GM18511 (cell line): Measurements from ENCODE around the gene DSPP.
"Not testable (repeated sequence)": the region's sequence is repeated elsewhere in the genome, so short reads cannot be mapped to it uniquely, and the experiment has no call there.

Source experiments
- ATAC-seq: cut with Tn5 transposase; IDR thresholded peaks from one replicate; pipeline ENCODE4 v1.9.1; 2021; ENCODE audit warnings: mild to moderate bottlenecking, moderate library complexity; ENCODE audit not compliant: unreplicated experiment

DSPP gene

DNA sequence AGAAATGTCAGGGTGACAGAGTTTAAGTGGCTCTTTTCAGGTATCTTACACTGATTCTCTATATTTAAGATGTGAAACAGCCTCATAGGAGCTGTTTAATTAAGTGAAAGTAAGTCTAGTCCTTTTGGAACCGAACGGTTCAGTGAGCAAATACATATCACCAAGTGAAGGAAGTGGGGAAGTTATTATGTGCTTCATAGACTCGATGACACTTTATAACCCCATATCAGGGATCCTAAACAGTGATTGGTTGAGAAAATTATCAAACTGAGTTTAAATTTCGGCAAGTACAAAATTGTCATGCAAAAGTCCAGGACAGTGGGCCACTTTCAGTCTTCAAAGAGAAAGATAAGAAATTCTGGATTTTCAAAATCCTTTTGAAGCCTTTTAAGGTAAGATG lies at the start of gene DSPP:
Gene DSPP (plus strand): TSS at position 301 of the 400 bp plus-strand sequence. CDS start 2,380 bp downstream, outside the sequence.
- ATAC-seq: no peak

- ATAC-seq: peak; percentile 100
Measured at GRCh38 chr4:87559090-87559837, 49.1 kb upstream of the DSPP start.

- ATAC-seq: no peak
Measured at GRCh38 chr4:87560802-87561201, 47.5 kb upstream of the DSPP start.

GRCh38 chr4:87565746-87566145 lies 42.6 kb upstream of the DSPP start:
- no peak for ATAC-seq

DNA sequence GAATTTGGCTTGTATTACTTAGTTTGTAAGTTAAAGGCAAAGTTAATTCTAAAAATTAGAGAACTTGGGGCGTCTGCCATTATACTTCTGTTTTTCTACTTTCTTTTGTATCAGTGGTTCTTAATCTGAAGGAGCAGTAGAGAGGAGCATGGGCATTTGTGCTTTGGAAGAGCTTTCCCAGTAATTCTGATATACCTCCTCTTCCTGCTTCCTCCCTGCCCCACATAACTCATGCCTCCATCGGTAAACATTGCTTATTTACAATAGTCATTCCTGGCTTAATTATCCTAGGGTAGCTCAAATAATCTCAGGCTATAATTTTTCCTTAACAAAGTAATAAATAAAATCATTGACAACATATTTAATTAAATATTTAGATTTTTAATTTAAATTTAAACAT lies 42.1 kb upstream of the DSPP start:
- no peak for ATAC-seq

- ATAC-seq: no peak
Measured at GRCh38 chr4:87567191-87567590, 41.1 kb upstream of the DSPP start.

GRCh38 chr4:87570290-87570805 lies 38.0 kb upstream of the DSPP start:
- no peak for ATAC-seq

- ATAC-seq: not testable (repeated sequence)
Measured at GRCh38 chr4:87574376-87574775, 34.0 kb upstream of the DSPP start.

DNA sequence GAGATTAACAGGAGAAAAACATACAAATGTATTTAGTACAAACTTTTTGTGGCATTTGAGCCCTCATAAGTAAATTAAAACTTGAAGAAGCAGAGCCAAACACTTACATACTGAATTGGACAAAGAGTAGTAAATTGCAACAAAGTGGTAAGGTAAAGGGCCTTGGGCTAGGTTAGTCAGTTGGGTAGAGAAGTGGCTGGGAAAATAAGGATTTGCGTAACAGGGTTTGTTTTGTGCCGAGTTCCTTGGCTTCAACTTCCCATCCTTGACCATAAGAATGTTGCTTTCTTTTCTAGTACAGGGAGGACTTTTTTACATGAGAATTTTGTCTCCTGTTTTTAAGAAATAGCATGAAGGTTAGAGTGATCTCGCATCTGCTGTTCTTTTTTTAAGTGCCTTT lies 33.3 kb upstream of the DSPP start:
- no peak for ATAC-seq

DNA sequence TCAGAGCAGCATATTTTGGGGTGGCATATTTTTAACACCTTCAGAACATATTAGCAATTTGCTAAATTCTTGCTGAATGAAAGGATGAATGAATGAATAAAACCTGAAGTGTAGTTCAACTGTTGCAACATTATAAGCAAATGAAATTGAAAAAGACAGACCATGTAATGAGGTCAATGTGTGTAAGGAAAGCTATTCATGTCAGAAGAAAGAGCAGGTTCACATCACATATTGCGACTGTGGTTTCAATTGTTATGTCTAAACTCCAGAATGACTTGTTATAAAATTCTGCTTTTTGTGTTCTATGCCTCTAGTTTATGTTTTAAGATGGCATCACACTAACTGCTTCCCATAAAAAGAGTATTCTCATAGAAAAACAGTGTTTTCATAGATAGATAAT lies 32.9 kb upstream of the DSPP start:
- no peak for ATAC-seq

DNA sequence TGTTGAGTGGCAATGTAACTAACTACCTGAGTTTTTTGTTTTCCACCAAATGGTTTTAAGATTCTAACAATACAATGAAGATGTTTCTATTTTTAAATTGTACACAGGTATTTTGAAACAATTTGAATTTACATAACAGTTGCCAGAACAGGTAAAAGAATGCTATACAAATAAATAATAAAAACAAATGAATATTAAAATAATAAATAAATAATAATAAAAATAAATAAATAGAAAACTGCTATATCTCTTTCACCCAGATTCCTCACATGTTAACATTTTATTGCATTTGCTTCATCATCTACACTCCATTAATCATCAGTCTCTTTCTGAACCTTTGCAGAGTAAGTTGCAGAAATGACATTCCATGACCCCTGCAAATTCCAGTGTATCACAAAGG lies 32.3 kb upstream of the DSPP start:
- no peak for ATAC-seq

- no peak for ATAC-seq
Measured at GRCh38 chr4:87579478-87579877, 28.9 kb upstream of the DSPP start.

GRCh38 chr4:87580057-87580456 lies 28.3 kb upstream of the DSPP start:
- ATAC-seq: no peak

GRCh38 chr4:87584222-87584908 lies 24.0 kb upstream of the DSPP start:
- no peak for ATAC-seq

DNA sequence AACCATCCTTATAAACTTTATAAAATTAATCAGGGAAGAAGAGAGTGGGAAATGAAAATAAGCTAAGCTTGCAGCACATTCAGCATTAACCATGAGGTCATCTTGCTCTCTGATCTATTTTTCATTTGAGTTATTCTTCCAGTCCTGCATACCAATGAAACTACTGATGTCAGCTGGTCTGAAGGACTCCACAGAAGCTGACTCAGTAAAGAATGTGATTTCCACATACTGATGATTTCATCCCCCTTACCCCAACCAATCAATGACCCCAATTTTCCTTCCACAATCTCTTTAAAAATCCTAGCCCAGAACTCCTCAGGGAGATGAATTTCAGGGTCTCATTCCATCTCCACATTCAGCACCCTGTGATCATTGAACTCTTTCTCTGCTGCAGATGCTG lies 18.8 kb upstream of the DSPP start:
- no peak for ATAC-seq

- no peak for ATAC-seq
Measured at GRCh38 chr4:87592124-87592523, 16.2 kb upstream of the DSPP start.

DNA sequence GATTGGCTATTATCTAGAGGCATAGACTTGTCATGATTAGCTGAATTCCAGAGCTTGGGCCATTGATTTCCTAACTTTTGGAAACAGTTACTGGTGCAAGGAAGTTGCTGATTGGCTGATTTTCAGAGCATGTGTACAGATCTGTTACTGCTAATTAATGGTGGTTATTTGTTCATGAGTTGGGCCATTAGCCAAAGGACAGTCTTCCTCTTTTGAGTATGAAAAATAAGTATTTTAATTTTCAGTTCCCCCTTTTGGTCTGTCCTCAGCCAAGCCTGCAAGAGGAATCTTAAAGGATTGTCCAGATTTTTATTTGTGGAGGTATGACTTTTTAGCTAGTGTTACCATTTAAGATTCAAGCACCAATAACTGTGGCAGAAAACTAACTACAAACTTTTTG lies 7.0 kb upstream of the DSPP start:
- ATAC-seq: no peak

GRCh38 chr4:87614292-87614890 lies 6.1 kb downstream of the DSPP start:
- ATAC-seq: no peak

DNA sequence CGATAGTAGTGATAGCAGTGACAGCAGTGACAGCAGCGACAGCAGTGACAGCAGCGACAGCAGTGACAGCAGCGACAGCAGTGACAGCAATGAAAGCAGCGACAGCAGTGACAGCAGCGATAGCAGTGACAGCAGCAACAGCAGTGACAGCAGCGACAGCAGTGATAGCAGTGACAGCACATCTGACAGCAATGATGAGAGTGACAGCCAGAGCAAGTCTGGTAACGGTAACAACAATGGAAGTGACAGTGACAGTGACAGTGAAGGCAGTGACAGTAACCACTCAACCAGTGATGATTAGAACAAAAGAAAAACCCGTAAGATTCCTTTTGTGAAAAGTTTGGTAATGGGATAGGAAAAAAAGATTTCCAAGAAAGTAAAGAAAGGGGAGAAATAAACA lies 7.9 kb downstream of the DSPP start:
- ATAC-seq: no peak

- ATAC-seq: no peak
Measured at GRCh38 chr4:87620086-87620485, 11.8 kb downstream of the DSPP start.

- ATAC-seq: no peak
Measured at GRCh38 chr4:87620491-87620890, 12.2 kb downstream of the DSPP start.

DNA sequence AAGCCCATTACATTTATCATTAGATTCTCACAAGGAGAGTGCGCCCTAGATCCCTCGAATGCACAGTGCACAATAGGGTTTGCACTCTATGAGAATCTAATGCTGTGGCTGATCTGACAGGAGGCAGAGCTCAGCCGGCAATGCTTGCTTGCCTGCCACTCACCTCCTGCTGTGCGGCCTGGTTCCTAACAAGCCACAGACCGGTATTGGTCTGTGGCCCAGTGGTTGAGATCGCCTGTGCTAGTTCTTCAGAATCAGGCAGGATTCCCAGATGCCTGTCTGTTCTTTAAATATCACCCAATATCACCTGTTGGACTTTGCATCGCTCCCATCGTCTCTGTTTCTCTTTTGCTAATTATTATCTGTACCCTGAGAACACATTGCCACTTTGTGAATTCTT lies 14.0 kb downstream of the DSPP start:
- no peak for ATAC-seq
